ENCODE measurements around the gene KLHL1.

The KLHL1 gene

DNA sequence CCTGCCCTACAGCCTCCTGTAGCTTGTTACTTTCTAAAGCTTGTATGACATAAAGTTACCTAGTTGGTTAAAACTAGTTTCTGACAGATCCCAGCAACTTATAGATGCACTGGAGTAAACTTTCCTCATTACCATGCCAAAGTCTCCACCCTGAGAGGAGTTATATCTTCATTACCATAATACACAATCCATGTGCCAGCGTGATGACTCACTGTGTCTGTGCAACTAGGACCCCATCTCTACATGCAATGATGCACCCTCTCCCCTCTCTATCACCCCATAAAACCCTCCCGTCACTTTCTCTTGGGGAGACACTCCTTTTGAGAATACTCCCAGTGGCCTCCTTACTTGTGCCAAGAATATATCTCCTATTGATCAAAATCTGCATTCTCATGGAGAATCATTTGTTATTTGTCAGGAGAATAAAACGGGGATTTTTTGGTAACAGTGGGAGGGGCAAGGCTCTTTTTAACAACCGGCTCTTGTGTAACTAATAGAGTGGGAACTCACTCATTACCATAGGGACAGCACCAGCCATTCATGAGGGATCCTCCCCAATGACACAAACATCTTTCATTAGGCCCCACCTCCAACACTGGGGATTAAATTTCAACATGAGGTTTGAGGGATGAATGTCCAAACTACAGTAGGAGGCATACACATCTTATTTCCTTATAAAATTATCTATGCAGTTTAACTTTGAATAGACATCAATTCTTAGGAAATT lies 235.8 kb downstream of the KLHL1 start:
- no peak for DNase-seq (ENCODE audit: low read depth in 2 of 2)

DNA sequence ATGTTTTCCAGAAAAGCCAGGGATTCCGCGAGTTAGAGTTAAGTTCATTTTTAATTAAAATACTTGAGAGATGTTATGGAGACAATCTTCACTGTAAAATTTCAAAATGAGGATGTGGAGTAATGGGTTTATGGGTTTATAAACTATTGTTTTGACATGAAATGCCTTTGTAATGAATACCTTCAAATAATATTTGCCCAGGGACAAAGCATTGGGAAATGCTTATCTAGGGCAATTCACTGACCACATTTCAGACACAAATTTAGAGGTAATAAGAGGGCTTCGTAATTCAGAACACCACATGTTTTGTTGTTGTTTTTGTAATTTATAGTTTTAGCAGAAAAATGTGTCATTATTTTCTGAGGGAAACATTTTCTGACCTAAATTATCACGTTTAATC lies 241.7 kb downstream of the KLHL1 start:
- DNase-seq (ENCODE audit: low read depth in 2 of 2), result no peak

DNA sequence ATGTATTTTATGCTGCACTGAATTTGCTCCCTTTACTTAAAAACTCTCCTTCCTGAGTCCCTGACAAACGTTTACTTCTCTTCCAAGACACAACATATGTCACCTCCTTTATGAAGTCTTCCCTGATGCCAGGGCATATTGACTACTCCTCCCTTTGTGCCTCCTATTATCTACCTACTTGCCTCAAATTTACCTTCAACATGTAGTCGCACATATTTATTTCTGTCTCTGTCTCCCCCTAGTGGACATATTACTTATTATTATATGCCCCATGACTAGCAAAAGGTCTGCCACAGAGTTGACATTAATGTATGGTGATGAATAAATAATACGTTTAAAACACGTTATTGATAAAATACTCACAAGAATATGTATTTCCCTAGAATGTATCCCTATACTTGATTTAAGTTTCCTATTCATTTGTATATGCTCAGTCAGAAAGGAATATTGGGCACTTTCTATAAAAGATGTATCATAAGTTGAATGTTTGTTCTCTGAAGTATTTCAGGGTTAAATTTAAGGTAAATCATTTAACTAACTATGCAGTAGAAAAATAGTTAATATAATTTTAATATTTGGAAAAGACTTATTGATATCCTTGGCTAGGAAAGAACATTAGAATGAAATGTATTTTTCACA lies 250.9 kb downstream of the KLHL1 start:
- DNase-seq (ENCODE audit: low read depth in 2 of 2), result no peak

DNA sequence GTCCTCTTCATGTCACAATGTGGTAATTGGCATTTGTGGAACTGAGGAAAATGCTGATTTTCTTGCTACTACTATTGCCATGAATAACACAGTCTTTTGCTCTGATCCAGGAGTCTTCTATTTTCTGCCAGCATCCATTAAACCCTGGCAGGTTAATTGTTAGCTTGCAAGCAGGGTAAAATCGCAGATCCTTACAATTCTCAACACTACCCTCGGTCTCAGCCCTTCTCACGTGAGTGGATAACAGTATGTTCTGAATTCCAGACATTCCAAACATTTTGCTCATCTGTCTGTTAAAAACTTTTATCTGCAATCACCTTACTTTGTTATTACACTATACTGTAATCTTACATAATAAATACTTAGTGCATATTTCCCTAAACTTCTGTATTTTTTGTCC lies 251.9 kb downstream of the KLHL1 start:
- DNase-seq (ENCODE audit: low read depth in 2 of 2), result no peak

DNA sequence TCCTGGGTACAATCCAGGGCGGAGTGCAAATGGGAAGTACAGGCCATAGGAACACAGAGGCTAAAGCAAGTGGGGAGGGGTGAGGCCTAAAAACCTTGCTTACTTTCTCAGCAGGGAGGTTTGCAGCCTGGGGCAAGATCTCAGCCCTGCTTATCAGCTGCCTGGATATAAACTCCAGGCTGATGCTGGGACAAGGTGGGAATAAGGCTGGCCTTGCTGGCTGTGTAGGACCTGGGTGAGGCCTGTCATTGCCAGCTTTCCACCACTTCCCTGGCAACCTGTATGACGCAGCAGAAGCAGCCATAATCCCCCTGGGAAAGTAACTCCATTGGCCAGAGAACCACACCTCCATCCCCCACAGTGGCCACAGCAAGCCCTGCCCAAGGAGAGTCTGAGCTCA lies 279.7 kb downstream of the KLHL1 start:
- DNase-seq (ENCODE audit: low read depth in 2 of 2), result no peak

DNA sequence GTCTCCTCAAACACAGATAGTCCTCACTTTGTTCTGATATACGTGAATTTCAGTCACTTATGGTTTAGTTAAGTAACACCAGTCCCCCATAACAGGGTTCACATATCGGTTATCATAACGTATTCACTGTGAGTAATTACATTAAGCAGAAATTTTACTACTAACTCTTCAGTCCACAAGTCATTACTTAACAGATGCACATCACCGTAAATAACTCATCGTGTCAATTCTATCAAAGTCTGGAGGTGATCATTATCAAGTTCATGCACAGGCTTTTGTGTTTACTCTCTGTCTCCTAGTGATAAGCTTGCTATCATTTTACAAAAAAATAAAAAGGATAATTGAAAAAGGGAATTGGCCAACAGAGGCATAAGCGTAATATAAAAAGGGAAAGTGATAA lies 288.1 kb downstream of the KLHL1 start:
- no peak for DNase-seq (ENCODE audit: low read depth in 2 of 2)

DNA sequence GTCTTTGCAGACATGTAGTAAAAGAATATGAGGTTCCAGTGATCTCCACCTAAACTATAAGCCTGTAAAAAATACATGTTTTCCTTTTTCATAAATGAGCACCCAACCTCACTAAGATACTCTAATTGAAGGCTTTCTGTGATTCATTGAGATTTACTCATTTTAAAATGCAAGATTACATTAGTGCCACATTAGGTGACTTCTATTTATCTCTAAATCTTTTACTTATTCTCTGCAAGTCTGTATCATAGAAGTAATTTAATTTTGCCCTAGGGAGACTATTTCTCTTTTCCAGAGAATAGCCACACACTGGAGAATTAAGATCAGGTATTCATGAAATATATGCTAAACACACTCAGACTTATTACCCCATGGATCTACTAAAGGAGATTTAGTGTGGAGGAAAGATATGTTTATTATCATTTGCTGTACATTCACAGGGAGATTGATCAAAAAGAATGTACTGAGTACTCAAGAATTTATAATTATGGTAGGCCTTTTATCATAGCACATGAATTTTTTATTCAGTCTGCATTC lies 290.9 kb downstream of the KLHL1 start:
- DNase-seq (ENCODE audit: low read depth in 2 of 2), result no peak

DNA sequence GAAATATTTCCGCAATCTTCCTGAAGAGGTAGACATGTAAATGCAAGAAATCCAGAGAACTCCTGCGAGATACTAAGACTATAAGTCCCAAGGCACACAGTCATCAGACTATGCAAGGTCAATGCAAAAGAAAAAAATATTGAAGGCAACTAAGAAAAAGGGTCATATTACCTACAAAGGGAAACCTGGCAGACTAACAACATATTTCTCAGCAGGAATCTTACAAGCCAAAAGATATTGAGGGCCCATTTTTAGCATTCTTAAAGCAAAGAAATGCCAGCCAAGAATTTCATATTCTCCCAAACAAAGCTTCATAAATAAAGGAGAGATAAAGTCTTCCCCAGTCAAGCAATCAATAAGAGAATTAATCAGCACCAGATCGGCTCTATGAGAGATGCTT lies 299.1 kb downstream of the KLHL1 start:
- no peak for DNase-seq (ENCODE audit: low read depth in 2 of 2)

DNA sequence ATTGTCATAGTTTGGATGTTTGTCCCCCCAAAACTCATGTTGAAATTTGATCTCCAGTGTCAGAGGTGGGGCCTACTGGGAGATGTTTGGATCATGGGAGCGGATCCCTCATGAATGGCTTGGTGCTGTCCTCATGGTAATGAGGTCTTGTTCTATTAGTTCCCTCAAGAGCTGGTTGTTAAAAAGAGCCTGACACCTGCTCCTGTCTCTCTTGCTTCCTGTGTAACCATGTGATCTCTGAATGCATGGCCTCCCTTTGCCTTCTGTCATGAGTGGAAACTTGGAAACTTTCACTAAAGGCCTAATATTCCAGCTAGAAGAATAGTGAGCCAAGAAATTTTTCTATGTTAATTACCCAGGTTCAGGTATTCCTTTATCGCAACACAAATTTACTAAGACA lies 312.0 kb downstream of the KLHL1 start:
- no peak for DNase-seq (ENCODE audit: low read depth in 2 of 2)

DNA sequence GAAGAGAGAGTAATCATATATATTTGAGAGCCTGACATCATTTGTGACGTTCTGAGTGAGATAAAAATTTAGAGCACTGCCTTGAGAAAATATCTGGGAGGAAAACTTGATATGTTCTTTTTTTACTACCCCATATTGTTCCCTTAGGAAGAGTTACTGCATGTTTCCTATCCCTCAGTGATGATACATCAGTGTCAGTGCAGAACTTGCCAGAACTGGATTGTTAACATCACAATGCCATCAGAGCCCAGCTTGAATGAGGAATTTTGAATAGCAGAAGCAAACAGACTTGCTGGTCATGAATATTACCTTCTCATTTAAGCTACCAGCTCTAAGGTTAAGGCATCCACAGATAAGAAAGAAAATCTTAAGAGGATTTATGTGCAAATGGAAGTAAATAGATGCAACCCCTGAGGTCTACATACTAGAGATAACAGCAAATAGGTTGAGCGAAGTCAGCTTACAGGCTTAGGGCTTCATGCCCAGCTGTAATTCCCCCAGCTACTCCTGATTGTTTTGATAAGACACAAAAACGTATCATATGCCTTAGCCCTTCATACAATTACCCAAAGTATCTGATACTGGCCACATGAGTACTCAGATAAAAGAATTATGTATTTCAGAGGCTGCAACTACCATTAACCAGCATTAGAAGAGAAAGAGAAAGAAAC lies 314.3 kb downstream of the KLHL1 start:
- no peak for DNase-seq (ENCODE audit: low read depth in 2 of 2)

DNA sequence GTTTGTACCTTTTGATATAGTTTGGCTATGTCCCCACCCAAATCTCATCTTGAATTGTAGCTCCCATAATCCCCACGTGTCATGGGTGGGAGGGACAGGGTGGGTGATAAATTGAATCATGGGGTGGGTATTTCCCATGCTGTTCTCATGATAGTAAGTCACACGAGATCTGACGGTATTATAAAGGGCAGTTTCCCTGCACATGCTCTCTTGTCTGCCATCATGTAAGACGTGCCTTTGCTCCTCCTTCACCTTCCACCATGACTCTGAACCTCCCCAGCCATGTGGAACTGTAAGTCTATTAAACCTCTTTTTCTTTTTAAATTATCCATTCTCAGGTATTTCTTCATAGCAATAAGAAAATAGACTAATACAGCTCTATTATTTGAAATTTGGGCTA lies 331.3 kb downstream of the KLHL1 start:
- DNase-seq (ENCODE audit: low read depth in 2 of 2), result no peak

DNA sequence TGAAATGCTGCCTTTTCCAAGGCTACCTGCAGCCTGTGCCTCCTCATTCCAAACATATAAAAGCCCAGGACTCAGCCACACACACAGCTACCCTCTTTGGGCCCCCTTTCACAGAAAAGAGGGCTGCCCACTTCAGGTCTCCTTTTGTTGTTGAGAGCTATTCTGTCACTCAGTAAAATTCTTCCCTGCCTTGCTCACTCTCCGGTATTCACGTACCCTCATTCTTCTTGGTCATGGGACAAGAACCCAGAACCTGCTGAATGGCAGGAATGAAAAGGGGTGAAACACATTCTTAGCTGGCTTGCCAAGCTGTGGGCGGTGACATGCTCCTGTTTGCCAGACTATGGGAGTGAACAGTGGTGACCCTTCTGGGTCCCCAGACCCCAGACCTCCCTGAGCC lies 338.6 kb downstream of the KLHL1 start:
- DNase-seq (ENCODE audit: low read depth in 2 of 2), result no peak

DNA sequence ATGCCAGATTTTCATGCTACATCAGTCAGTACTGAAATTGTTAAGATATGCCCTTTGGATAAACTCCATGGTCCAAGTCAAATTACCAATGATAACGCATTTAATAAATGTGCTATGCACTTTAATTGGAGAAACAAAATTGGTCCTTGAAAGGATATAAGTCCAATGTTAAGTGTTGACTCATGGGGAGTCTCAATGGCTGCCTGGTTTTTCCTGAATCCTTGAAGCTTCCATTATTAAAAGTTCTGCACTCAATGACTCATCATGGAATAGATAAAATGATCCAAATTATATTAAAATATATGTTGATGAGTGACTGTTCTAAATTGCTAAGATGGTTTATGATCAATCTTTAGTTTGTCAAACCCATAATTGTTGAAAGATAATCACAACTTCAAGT lies 346.7 kb downstream of the KLHL1 start:
- no peak for DNase-seq (ENCODE audit: low read depth in 2 of 2)

DNA sequence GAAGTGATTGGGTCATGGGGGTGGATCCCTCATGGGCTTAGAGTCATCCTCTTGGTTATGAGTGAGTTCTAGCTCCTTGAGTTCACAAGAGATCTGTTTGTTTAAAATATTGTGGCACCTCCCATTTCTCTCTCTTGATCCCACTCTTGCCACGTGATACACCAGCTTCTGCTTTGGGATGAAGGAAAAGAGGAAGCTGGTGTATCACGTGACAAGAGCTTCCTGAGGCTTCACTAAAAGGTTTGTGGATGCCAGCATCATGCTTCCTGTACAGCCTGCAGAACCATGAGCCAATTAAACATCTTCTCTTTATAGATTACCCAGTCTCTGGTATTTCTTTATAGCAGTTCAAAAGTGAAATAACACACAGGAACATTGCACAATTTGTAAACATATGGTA lies 353.2 kb downstream of the KLHL1 start:
- no peak for DNase-seq (ENCODE audit: low read depth in 2 of 2)

DNA sequence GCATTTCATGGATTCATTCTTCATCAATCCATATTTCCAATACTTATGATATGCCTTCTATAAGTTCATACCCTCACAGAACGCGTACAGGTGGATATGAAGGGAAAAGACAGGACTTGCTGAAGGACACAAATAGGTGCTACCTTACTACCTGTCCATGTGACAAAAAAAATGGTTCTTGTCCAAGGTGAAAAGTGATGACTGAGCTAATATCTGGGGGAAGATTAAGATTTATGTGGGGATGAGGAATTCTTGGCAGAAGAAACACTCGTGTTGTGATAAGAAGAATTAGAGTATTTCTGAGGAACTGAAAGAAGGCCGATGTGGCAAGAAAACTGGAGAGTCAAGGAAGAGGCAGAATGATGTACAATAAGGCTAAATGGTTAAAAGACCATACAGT lies 357.0 kb downstream of the KLHL1 start:
- no peak for DNase-seq (ENCODE audit: low read depth in 2 of 2)

DNA sequence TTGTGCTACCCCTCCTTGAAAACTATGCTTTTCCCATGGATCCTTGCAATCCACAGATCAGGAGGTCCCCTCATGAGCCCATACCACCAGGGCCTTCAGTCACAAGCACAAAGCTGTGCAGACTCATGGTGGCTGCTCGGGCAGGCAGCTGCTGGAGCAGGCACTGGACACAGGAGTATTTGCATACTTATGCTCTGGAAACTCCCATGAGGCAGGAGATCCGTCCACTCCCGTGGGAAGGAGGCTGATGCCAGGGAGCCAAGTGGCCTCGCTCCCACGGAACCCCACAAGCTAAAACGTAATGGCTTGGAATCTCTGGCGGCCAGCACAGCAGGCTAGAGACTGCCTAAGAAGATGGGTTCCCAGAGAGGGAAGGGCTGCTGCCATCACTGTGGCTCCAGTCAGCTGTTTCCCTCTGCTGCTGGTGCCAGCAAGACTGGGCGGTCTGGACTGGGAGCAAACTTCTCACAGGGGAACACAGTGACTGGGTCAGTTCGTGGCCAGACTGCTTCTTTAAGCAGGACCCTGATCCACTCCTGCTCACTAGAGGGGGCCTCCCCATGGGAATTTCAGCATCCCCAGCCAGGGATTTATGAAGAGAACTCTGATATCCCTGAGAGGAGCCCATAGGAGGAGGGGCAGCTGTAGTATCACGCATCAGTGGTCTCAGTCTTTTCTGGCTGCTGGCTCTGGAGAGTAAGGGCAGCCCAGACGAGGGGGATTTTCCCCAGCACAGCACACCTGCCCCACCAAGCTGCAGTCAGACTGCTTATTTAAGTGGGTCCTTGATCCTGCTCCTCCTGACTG lies 370.9 kb downstream of the KLHL1 start:
- no peak for DNase-seq (ENCODE audit: low read depth in 2 of 2)

DNA sequence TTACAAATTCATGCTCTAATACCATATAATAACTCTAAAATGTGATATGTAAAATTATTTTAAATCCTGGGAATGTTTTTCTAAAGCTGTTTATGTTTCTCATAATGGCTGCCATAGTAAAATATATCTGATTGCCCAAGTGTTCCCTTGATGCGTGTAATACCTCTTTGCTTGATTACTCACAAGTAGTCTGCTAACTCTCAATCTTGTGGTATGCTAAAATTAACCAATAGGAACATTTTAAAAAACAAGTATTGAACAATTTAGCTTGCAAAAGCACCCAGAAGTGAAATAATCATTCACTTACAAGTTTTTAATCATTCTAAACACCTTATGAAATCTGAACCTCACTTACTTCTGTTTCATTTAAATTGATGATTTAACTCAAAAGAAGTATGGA lies 386.6 kb downstream of the KLHL1 start:
- no peak for DNase-seq (ENCODE audit: low read depth in 2 of 2)

DNA sequence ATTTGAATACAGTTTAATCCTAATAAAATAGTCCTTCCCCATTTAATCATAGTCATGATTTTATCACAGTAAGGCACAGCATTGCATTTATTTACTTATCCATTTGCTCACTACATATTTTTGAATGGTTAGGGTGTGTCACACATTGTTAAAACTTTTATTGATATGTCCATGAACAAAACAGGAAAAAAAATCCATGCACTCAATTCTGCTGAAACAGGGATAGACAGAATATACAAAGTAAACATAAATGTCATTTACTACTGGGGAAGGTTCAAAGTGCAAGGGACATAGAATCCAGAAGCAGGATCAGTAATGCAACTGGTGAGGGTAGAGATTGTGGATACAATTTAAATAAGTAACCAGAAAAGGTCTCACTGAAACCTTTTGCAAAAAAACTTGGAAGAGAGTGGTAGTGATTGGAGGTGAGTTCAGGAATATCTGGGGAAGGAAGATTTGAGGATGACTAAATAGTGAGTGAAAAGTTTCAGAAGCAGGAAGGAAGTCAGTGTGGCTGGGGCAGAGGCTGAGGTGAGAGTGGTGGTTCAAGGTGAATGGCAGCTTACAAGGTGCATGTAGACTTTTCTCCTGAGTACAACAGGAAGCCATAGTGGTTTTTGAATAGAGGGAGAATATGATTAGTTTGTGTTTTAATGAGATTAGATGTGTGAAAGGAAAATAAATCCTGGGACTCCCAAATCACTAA lies 387.8 kb downstream of the KLHL1 start:
- DNase-seq (ENCODE audit: low read depth in 2 of 2), result no peak

DNA sequence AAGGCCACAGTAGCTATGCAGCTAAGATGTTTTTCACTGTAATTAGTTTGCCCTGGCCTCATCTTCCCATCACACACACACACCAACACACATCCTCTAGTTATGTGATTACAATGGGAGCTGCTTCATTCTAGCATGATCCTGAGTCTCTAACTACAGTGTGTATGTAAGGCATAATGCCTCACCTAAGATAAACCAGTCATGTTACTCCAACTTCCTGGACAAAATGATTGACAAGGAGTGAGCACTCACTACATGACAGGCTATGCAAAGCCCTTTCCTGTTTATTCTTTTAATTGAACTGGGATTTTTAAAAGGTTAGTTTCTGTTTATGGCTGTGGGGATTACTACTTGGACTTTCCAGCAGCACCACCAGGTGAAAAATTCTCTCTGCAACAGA lies 401.4 kb downstream of the KLHL1 start:
- no peak for DNase-seq (ENCODE audit: low read depth in 2 of 2)

DNA sequence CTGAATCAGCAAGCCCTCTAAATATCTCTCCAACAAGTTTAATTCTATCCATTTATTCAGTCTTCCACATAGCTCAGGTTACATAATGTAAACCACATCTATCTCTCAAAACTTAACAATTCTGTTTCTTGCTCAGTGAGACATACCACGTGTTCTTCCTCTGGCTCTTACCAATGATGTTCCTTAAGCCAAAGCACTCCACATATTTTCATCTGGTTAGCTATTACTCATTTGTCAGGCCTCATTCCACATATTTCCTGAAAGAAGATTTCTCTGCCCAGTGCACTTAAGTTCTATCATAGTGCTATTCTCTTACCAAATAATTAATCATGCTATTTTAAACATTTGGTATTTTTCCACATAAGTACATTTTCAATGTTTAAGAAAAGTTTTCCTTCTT lies 403.9 kb downstream of the KLHL1 start:
- DNase-seq (ENCODE audit: low read depth in 2 of 2), result no peak

DNA sequence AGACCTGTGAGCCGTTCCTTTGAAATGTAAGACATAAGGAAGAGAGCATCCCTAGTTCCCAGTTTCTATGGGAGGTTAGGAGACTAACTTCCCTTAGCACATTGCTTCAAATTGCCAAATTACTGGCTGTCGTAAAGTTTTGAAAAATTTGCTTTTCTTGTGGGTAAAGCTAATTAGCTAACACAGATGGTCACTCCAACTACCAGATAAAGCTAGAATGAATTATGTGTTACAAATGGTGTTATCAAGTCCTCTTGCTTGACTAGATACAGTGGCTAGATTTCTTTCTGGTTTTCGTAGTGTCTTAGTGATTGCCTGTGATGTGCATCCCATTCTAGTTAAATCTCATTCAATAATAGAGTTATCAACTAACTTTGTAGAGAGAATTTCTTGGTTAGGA lies 417.3 kb downstream of the KLHL1 start:
- no peak for DNase-seq (ENCODE audit: low read depth in 2 of 2)
